PFSK-1 (cell line): ENCODE measurements around the gene TGDS.

ENCODE experiments used
- FOXP2 ChIP-seq: optimal IDR thresholded peaks from 2 replicates; pipeline ENCODE3; 2011; ENCODE audit warnings: borderline replicate concordance, control low read depth, inconsistent platforms; ENCODE audit not compliant: insufficient read depth; ENCODE audit errors: extremely low read length, extremely low read depth
- POLR2AphosphoS5 ChIP-seq: IDR thresholded peaks from 2 replicates; pipeline ENCODE4 v1.6.1; 2012; ENCODE audit warnings: low read depth, mild to moderate bottlenecking, control low read depth, low read length, moderate library complexity
- SIN3A ChIP-seq: IDR thresholded peaks from 2 replicates; pipeline ENCODE4 v1.6.1; 2012; ENCODE audit warnings: mild to moderate bottlenecking, low read length, moderate library complexity, borderline replicate concordance; ENCODE audit not compliant: insufficient read depth
- TAF1 ChIP-seq: IDR thresholded peaks from 2 replicates; pipeline ENCODE4 v1.6.1; 2012; ENCODE audit warnings: low read length, control low read depth, borderline replicate concordance; ENCODE audit not compliant: insufficient read depth
- TF ChIP-seq, protein P1 (sequence below), 2 experiments: IDR thresholded peaks; 2 replicates each; pipeline versions ENCODE4 v1.6.1 to v1.8.0; 2011 to 2012; ENCODE audit warnings: low read depth in 2 of 2, low read length in 2 of 2, control low read depth in 1 of 2, inconsistent platforms in 1 of 2, mild to moderate bottlenecking in 1 of 2, moderate library complexity in 1 of 2; ENCODE audit not compliant: insufficient read depth in 1 of 2

The TGDS gene

DNA sequence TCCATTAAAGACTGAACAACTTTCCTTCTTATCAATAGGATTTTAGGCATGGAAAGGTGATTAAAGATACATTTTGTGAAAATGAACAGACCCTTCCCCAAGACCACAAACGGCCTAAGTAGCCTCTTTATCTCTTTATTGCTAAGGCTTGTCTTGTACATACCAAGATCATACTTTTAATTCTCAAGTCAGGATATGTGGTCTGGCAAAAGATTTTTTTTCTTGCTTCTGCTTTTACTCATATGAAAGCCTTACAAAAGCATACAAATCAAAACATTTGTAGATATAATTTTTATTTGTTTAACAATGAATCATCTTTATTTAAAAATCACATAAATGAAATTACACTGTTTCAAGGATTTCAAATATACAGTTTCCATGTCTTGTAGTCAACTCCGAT lies 35.8 kb downstream of the TGDS start:
- no peak for TF ChIP-seq TAF1
- no peak for TF ChIP-seq SIN3A
- TF ChIP-seq, protein P1, sequence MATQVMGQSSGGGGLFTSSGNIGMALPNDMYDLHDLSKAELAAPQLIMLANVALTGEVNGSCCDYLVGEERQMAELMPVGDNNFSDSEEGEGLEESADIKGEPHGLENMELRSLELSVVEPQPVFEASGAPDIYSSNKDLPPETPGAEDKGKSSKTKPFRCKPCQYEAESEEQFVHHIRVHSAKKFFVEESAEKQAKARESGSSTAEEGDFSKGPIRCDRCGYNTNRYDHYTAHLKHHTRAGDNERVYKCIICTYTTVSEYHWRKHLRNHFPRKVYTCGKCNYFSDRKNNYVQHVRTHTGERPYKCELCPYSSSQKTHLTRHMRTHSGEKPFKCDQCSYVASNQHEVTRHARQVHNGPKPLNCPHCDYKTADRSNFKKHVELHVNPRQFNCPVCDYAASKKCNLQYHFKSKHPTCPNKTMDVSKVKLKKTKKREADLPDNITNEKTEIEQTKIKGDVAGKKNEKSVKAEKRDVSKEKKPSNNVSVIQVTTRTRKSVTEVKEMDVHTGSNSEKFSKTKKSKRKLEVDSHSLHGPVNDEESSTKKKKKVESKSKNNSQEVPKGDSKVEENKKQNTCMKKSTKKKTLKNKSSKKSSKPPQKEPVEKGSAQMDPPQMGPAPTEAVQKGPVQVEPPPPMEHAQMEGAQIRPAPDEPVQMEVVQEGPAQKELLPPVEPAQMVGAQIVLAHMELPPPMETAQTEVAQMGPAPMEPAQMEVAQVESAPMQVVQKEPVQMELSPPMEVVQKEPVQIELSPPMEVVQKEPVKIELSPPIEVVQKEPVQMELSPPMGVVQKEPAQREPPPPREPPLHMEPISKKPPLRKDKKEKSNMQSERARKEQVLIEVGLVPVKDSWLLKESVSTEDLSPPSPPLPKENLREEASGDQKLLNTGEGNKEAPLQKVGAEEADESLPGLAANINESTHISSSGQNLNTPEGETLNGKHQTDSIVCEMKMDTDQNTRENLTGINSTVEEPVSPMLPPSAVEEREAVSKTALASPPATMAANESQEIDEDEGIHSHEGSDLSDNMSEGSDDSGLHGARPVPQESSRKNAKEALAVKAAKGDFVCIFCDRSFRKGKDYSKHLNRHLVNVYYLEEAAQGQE (IDR thresholded peaks at IDR 0.05; ENCODE audit: insufficient read depth in 1 of 2, low read depth in 2 of 2, low read length in 2 of 2) = no peak
- TF ChIP-seq FOXP2 = no peak
- no peak for TF ChIP-seq POLR2AphosphoS5

DNA sequence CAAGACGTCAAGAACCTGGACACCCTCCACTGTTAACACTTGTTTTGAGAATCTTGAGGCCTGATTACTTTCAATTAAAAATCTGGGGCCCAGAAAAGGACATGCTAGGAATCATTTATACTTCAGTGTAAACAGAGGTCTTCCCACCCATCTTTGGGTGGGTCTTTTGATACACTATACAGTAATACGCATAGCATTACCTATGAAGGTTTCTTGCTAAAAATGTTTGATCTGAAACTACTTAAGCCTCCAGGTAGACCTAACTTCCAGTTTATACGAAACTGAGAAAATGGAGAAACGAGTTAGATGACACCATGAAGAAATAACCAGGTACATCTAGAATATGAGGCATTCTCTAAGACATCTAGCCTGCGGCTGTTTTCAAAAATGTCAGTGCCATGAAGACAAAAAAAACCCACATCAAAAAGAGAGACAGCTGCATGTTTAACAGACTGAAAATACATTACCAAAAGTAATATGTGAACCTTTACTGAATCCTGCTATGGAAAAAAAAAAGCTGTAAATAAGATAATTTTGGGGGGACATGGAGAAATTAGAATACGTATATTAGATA lies 36.6 kb downstream of the TGDS start:
- TF ChIP-seq SIN3A = no peak

DNA sequence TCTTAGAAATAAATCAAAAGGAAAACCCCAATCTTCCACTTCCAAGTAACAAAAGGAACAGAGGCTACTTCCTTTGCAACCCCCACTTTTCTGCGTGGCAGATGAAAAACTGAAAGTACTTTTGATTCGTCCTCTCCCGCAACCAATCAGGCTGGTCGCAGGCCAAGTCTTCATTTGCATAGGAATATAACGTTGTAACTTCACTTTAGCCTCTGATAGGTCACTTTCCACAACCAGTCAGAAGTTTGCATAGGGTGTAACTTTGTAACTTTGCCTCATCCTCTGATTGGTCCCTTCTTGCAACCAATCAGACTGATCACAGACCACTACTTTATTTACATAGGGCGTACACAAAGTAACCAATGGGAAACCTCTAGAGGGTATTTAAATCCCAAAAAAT lies 37.2 kb downstream of the TGDS start:
- TF ChIP-seq FOXP2 (no peak), TAF1 (no peak), SIN3A (no peak), POLR2AphosphoS5 (no peak)
- TF ChIP-seq, protein P1 (IDR thresholded peaks at IDR 0.05; ENCODE audit: insufficient read depth in 1 of 2, low read depth in 2 of 2, low read length in 2 of 2) = no peak

DNA sequence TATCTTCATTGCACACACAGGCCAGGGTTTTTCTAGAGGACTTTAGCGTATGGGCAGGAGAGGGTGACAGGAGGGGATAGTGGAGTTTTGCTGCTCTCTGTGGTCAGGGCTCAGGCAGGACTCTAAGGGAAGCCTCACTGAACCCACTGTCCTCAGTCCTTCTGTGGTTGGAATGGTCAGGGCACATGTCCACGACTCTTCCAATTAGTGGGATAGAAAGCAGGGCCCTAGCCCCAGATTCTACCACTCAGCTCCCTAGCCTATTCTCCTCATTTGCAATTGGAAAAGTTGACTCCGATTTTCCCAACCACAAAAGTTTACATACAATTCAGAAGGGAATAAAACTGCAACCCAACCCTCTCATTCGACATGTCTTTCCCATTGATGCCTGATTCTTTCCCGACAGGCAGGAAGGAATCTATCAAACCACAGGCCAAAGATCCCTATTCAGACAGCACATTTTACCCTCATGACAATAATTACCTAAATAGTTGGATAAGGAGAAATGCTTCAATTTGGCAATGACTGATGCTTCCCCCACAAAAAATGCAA lies 38.2 kb downstream of the TGDS start:
- TF ChIP-seq TAF1 = no peak
- TF ChIP-seq, protein P1 (IDR thresholded peaks at IDR 0.05; ENCODE audit: insufficient read depth in 1 of 2, low read depth in 2 of 2, low read length in 2 of 2) = no peak
- no peak for TF ChIP-seq POLR2AphosphoS5
- no peak for TF ChIP-seq FOXP2
- no peak for TF ChIP-seq SIN3A

DNA sequence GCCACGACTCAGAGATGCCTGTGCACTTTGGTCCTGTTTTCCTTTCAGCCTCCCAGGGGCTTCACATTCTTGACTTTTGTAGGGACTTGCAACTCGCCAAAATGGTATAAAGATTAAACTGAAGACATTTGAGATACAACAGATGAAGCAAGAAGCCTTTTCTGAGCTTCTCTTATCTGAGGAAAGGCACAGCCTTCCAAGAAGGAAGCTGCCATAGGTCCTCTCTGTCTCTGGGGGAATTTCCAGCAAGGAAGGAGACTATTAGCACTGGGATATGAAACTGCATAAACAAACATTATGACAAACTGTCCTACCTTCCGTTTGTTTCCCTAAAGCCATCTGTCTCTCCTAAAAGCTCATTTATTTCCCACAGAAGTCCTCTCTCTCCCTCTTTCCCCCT lies 39.3 kb downstream of the TGDS start:
- no peak for TF ChIP-seq POLR2AphosphoS5
- TF ChIP-seq, protein P1 (IDR thresholded peaks at IDR 0.05; ENCODE audit: insufficient read depth in 1 of 2, low read depth in 2 of 2, low read length in 2 of 2) = no peak
- no peak for TF ChIP-seq TAF1
- TF ChIP-seq FOXP2 = no peak
- TF ChIP-seq SIN3A = no peak

DNA sequence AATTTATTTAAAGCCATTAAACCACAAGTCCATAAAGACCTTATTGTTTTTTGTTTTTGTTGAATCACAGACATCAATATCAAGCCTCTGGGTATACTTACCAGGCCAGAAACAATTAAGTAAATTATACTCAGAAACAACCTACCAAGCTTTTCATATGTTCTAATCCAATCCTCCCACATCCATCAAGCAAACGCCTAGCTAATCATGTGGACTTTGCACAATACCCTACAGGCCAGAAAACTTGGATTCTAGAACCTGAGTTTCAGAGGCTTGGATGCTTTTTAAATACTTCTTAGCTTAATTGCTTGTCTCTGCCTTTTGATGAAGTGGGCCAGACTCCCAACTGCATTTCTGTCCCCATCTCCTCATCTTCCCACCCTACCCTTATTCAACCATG lies 39.9 kb downstream of the TGDS start:
- TF ChIP-seq FOXP2 = no peak
- TF ChIP-seq, protein P1 (IDR thresholded peaks at IDR 0.05; ENCODE audit: insufficient read depth in 1 of 2, low read depth in 2 of 2, low read length in 2 of 2) = no peak
- TF ChIP-seq TAF1 = no peak
- no peak for TF ChIP-seq SIN3A
- TF ChIP-seq POLR2AphosphoS5 = no peak
